Measurements from ENCODE around the gene ELOVL7.

GRCh38 chr5:60797482-60798153, 46.5 kb downstream of the ELOVL7 start:
- TF ChIP-seq, protein P1, sequence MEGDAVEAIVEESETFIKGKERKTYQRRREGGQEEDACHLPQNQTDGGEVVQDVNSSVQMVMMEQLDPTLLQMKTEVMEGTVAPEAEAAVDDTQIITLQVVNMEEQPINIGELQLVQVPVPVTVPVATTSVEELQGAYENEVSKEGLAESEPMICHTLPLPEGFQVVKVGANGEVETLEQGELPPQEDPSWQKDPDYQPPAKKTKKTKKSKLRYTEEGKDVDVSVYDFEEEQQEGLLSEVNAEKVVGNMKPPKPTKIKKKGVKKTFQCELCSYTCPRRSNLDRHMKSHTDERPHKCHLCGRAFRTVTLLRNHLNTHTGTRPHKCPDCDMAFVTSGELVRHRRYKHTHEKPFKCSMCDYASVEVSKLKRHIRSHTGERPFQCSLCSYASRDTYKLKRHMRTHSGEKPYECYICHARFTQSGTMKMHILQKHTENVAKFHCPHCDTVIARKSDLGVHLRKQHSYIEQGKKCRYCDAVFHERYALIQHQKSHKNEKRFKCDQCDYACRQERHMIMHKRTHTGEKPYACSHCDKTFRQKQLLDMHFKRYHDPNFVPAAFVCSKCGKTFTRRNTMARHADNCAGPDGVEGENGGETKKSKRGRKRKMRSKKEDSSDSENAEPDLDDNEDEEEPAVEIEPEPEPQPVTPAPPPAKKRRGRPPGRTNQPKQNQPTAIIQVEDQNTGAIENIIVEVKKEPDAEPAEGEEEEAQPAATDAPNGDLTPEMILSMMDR (IDR thresholded peaks at IDR 0.05) = no peak
- no peak for TF ChIP-seq EZH2 (IDR thresholded peaks at IDR 0.05; ENCODE audit: borderline replicate concordance, insufficient read depth, low read depth, low read length, poor library complexity, severe bottlenecking)
